Heart left ventricle (tissue), 13 donors: ENCODE measurements around the gene PCSK2.

Experiments
- POLR2A ChIP-seq, 2 donors: fragments of 450-650 bp; IDR thresholded peaks; one replicate each; pipeline ENCODE4 v1.6.1; 2017; ENCODE audit warnings: antibody characterized with exemption in 2 of 2, mild to moderate bottlenecking in 2 of 2, moderate library complexity in 2 of 2
- TF ChIP-seq, protein P1 (sequence below), 12 donors: fragments of 200-600 bp; sonication (generic) in 4 of 12; IDR thresholded peaks; one replicate each; pipeline versions ENCODE4 v1.5.0 to v1.8.0; 2018 to 2022; ENCODE audit warnings: antibody characterized with exemption in 12 of 12, mild to moderate bottlenecking in 5 of 12
- donor health status: ischemic (EF 13 %, LVEDD 7.1; RV severe dilation, severe dysfunction).
- donor health status: DM: no; HTN: yes; CAD: no.
- donor health status: DM: no; HTN: no; CAD: no.
- donor health status: ischemic (EF 25% LVEDD 6.9; RV normal size, moderate dysfunction).
- donor health status: ischemic (EF 25% LVEDD 5.7; RV mildly dilated, moderate dysfunction).
- donor health status: ischemic (EF 35%, LVEDD 5.7; RV mildly dilated, moderate dysfunction).
- donor health status: nonischemic (EF 11% LVEDD 7.7; RV severe dilation, severe dysfunction).
- donor health status: DM: yes; HTN: yes; CAD: no.
- donor health status: PGD.
- donor health status: ischemic (EF 29% LVEDD 5.4; RV normal size, mild dysfunction).
- donor health status: nonischemic (EF 23%, LVEDD 6.1; RV moderate dilation, normal function).

DNA sequence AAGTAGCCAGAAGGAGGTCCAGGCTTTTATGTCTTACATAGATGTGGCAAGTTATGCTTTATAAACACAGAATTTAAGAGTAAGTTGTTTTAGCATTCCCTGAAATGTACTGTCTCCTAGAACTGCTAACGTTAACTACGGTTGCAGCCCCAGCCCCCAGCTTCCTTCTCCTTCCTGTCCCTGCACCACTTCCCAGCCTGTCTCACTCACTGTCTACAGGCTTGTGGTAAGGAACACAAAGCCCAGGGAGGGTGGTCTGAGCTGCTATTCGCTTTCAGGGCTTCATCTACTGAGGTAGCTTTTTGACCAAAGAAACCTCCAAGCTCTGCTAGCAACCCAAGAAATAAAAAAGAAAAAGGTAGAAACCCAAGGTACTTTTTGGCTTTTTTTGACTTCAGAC is 35.9 kb downstream of the PCSK2 start:
- TF ChIP-seq POLR2A (IDR thresholded peaks at IDR 0.05), result no peak
- TF ChIP-seq, protein P1, sequence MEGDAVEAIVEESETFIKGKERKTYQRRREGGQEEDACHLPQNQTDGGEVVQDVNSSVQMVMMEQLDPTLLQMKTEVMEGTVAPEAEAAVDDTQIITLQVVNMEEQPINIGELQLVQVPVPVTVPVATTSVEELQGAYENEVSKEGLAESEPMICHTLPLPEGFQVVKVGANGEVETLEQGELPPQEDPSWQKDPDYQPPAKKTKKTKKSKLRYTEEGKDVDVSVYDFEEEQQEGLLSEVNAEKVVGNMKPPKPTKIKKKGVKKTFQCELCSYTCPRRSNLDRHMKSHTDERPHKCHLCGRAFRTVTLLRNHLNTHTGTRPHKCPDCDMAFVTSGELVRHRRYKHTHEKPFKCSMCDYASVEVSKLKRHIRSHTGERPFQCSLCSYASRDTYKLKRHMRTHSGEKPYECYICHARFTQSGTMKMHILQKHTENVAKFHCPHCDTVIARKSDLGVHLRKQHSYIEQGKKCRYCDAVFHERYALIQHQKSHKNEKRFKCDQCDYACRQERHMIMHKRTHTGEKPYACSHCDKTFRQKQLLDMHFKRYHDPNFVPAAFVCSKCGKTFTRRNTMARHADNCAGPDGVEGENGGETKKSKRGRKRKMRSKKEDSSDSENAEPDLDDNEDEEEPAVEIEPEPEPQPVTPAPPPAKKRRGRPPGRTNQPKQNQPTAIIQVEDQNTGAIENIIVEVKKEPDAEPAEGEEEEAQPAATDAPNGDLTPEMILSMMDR (IDR thresholded peaks at IDR 0.05), result no peak
